Measurements from ENCODE around the gene FIGLA. TPM values are rescaled to one million over a fixed set of nuclear protein-coding genes. Genes with fewer than 3 reads are reported as not detected.

Gene FIGLA
- total RNA-seq, 4 donors from 2014 or later: not detected

DNA sequence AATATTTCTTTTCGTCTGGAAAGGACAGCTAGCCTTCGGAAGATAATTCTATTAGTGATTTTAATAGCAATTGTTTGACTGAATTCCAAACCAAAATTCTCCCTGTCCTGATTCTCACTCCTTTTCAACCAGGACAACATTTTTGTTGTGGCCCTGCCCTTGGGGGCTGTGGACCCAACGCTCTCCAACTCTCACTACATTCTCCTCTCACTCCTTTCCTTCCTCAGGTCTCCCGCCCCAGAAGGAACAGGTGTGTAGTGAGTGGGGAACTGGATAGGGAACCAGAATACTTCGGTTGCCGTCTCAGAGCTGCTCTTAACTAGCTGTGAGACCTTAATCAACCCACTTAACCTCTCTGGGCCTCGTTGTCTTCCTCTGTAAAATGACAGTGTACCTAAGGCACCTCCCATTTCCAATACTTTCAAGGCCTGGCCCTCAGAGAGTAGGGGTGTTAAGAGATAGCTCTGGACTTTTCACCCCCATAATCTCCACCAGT is 21.8 kb downstream of the FIGLA start:
- TF ChIP-seq, protein P1, sequence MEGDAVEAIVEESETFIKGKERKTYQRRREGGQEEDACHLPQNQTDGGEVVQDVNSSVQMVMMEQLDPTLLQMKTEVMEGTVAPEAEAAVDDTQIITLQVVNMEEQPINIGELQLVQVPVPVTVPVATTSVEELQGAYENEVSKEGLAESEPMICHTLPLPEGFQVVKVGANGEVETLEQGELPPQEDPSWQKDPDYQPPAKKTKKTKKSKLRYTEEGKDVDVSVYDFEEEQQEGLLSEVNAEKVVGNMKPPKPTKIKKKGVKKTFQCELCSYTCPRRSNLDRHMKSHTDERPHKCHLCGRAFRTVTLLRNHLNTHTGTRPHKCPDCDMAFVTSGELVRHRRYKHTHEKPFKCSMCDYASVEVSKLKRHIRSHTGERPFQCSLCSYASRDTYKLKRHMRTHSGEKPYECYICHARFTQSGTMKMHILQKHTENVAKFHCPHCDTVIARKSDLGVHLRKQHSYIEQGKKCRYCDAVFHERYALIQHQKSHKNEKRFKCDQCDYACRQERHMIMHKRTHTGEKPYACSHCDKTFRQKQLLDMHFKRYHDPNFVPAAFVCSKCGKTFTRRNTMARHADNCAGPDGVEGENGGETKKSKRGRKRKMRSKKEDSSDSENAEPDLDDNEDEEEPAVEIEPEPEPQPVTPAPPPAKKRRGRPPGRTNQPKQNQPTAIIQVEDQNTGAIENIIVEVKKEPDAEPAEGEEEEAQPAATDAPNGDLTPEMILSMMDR (IDR thresholded peaks at IDR 0.05): no peak
- no peak for TF ChIP-seq POLR2A (IDR thresholded peaks at IDR 0.05)
- 57 to 66% methylated on average over 7 of the region's 7 CpGs for WGBS, 2 donors
- no peak for DNase-seq (ENCODE audit: low spot score in 2 of 2)
- no peak overlapping the region for H3K4me3 ChIP-seq (ENCODE audit: low read depth, poor library complexity, severe bottlenecking)
- intact Hi-C loops (cut with DNase I; ENCODE audit: low total_unique reads): no loop called here

DNA sequence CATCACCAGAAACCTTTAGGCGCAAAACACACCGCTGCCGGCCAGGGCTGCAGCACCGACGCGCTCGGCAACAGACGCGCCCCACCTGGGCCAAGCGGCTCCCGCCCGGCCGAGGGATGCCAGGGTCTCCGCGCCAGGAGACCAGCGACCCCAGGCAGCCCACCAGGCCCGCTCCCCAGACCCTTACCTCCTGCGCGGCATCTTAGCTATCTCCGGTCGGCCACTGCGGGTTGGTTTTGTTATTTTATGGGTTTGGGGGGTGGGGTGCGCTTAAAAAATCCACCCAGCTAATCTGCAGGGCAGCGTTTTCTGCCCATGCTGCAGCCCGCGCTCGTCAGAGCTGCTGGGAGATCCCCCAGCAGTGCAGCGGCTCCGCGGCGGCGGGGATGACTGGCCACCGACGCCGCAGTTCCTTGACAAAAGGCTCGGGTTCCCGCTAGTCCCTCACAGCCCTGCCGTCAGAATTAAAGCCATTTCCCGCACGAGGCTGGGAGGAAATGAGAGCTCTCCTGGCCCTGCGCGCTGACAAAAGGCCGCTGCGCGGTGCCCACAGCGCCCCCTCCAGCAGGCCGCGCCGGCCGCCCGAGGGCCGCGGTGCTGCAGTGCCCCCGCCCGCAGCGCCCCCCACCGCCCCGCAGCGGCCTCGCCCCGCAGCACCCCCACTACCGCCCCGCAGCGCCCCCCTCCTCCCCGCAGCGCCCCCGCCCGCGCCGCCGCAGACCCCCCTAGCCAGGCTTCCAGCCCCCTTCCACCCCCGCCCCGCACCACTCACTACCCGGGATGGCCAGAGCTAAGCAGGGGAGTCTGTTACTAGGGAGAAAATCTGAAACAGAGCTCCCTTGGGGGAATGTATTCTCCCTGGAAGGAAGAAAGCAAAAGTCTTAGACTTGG is 22.5 kb downstream of the FIGLA start, which contains the start of gene ADD2:
ADD2 (minus strand) TSS at position 502 of the 891 bp plus-strand sequence. CDS start 61,792 bp downstream, outside the sequence.
- DNase-seq (ENCODE audit: low spot score in 2 of 2): no peak
- intact Hi-C loops (cut with DNase I; ENCODE audit: low total_unique reads): no loop called here
- WGBS, 2 donors: 0 to 2% methylated on average over 25 to 51 of the region's 74 CpGs

DNA sequence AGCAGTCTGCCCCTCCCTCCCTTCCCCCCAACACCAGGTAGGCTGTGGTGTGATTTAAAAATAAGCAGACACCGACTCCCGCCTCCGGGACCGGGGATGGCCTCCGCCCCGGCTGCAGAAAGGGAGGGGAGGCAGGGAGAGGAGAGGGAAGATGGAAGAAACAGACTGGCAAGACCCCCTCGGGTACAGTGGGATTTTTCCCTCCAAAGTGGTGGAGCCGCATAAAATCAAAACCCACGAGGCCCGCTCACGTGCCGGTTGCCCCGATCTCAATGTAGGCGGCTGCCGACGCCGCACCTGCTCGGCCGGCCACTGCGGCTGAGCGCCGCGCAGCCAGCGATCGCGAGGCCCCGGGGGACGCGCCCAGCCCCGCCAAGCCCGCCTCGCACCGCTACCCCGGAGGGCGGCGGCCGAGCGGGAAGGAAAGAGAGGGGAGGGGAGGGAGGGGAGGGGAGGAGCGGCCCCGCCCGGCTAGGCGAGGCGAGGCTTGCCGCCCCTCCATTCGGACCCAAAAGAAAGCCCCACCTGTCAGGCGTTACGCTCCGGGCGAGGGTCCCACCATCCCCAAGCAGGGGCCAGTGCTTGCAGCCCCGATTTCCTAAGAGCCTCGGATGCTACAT is 23.3 kb downstream of the FIGLA start:
- H3K4me3 ChIP-seq (ENCODE audit: low read depth, poor library complexity, severe bottlenecking): peak overlapping the region; percentile 32

More for the DNA sequence above, 22.5 kb downstream of the FIGLA start, which contains the start of gene ADD2:
- TF ChIP-seq POLR2A (IDR thresholded peaks at IDR 0.05): no peak
- TF ChIP-seq, protein P1 (IDR thresholded peaks at IDR 0.05): no peak
- H3K4me3 ChIP-seq (ENCODE audit: low read depth, poor library complexity, severe bottlenecking): peak within 1 kb of the TSS; percentile 32

DNA sequence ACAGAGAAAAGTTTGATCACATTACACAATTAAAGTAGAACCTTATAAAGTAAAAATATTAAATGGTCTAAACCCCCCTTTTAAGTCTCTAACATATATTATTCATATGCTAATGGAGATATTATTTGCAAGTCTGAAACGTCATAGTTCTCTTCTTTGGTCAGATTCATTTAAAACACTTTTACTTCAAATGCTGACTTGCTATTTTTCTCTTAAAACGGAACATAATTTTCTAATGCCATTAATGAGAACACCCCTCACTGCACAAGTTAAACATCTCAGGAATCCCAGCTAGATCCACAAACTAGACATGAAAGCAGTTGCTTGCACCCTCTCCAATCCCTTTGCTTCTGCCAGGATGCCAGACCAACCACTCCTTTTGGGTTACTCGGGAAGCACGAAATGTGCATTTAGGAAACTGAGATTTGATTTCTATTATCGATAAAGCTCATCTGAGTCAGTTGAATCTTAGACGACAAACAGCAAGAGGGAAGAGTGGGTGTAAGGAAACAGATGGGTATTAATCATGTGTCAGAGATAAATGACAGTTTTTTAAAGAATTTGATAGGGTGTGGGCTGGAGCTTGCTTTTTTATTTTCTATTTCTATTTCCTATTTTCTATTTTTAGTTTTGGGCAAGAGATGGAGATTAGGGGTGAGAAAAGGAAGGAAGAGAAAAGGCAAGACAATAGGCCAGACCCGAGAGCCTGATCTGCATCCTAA is 23.9 kb downstream of the FIGLA start:
- intact Hi-C loops (cut with DNase I; ENCODE audit: low total_unique reads): no loop called here
- 15 to 16% methylated on average over 7 of the region's 7 CpGs for WGBS, 2 donors
- TF ChIP-seq, protein P1 (IDR thresholded peaks at IDR 0.05): no peak
- TF ChIP-seq POLR2A (IDR thresholded peaks at IDR 0.05): no peak
- H3K4me3 ChIP-seq (ENCODE audit: low read depth, poor library complexity, severe bottlenecking): peak overlapping the region; percentile 32
- DNase-seq (ENCODE audit: low spot score in 2 of 2): no peak

More for the DNA sequence above, 23.3 kb downstream of the FIGLA start:
- intact Hi-C loops (cut with DNase I; ENCODE audit: low total_unique reads): no loop called here
- DNase-seq (ENCODE audit: low spot score in 2 of 2): no peak
- TF ChIP-seq, protein P1 (IDR thresholded peaks at IDR 0.05): no peak
- no peak for TF ChIP-seq POLR2A (IDR thresholded peaks at IDR 0.05)
- WGBS, 2 donors: 0 to 1% methylated on average over 27 to 29 of the region's 51 CpGs

DNA sequence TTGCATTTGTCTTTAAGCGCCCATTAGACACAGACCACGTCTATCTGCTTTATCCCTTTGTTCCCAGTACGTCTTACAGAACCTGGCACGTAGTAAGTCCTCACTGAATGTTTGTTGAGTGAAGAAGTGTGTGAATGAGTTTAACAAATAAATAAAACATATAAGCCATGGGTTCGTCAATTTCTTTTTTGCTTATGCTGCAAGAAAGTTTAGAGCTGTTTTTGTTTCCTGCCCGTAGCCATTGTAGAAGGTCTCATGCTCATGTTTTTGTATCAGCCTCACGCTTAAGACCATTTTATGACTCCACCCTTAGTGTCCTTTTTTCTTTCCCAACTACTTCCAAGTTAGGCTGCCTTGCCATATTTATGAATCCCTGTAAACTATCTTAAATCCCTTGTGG is 24.9 kb downstream of the FIGLA start:
- WGBS, 2 donors: 84 to 90% methylated on average over 7 of the region's 7 CpGs
- intact Hi-C loops (cut with DNase I; ENCODE audit: low total_unique reads): no loop called here
- TF ChIP-seq POLR2A (IDR thresholded peaks at IDR 0.05): no peak
- TF ChIP-seq, protein P1 (IDR thresholded peaks at IDR 0.05): no peak
- DNase-seq (ENCODE audit: low spot score in 2 of 2): no peak
- H3K4me3 ChIP-seq (ENCODE audit: low read depth, poor library complexity, severe bottlenecking): no peak overlapping the region

Measured in lower leg skin (tissue), 4 donors.